Kidney (tissue), 14 donors: ENCODE measurements around the gene NOSTRIN. TPM values are rescaled to one million over a fixed set of nuclear protein-coding genes. Genes with fewer than 3 reads are reported as not detected.

ENCODE experiments used
- DNase-seq, 5 donors: peaks; one replicate each; pipeline ENCODE4 v3.0.0-alpha.2; 2013 to 2020
- FAIRE-seq: peaks from 2 replicates; lab custom pipeline; 2012; peaks lifted over from hg19 to GRCh38; lab: Jason Lieb, UNC
- H3K27ac ChIP-seq, 2 donors: one replicate each; pipeline ENCODE4 v1.7.0; 2013; ENCODE audit warnings: low read depth in 2 of 2, low read length in 2 of 2, inconsistent platforms in 1 of 2
- H3K27me3 ChIP-seq: one replicate; pipeline ENCODE4 v1.7.1; 2013; ENCODE audit warnings: low read length, inconsistent platforms; ENCODE audit not compliant: control insufficient read depth, insufficient read depth
- H3K36me3 ChIP-seq, 3 donors: one replicate each; pipeline versions ENCODE4 v1.7.0 to v1.7.1; 2013; ENCODE audit warnings: low read length in 3 of 3, control low read depth in 1 of 3, inconsistent platforms in 1 of 3; ENCODE audit not compliant: insufficient read depth in 3 of 3, control insufficient read depth in 2 of 3
- H3K4me1 ChIP-seq, 3 donors: one replicate each; pipeline versions ENCODE4 v1.7.0 to v1.7.1; 2013; ENCODE audit warnings: low read length in 3 of 3, inconsistent platforms in 1 of 3, low read depth in 1 of 3; ENCODE audit not compliant: control insufficient read depth in 2 of 3, insufficient read depth in 2 of 3
- H3K4me3 ChIP-seq, 3 donors: one replicate each; pipeline versions ENCODE4 v1.7.0 to v1.8.1; 2013; ENCODE audit warnings: low read length in 3 of 3, control low read depth in 1 of 3, inconsistent platforms in 1 of 3
- H3K9ac ChIP-seq, 3 donors: one replicate each; pipeline versions ENCODE4 v1.7.0 to v1.7.1; 2013; ENCODE audit warnings: low read length in 3 of 3, control low read depth in 1 of 3, inconsistent platforms in 1 of 3
- H3K9me3 ChIP-seq, 3 donors: one replicate each; pipeline versions ENCODE4 v1.7.0 to v1.7.1; 2013; ENCODE audit warnings: low read length in 3 of 3, control low read depth in 1 of 3, inconsistent platforms in 1 of 3; ENCODE audit not compliant: control insufficient read depth in 2 of 3, insufficient read depth in 1 of 3
- CTCF ChIP-seq: IDR thresholded peaks from 3 replicates; pipeline ENCODE4 v1.5.1; 2012; ENCODE audit warnings: mild to moderate bottlenecking, moderate library complexity, borderline replicate concordance; ENCODE audit not compliant: insufficient read depth; ENCODE audit errors: extremely low read depth
- intact Hi-C: fragments of 100-400 bp; cut with DNase I; formaldehyde crosslinking; loops from one replicate; pipeline ENCODE4 v1.11.1; 2022
- polyA plus RNA-seq: library from polyadenylated mRNA; stranded (reverse); fragments of 350-450 nt; fragmentation: Illumina TruSeq; extraction: RNeasy Lipid Tissue Mini Kit (QIAGEN cat#74804); gene quantifications from one replicate; pipeline ENCODE4 v1.2.3, GENCODE V29; 2014; ENCODE audit warnings: low read depth, low replicate concordance; ENCODE audit not compliant: insufficient read depth
- total RNA-seq: library from RNA; stranded (reverse); fragmentation: NEBNext Ultra II Directional; extraction: Animal tissue kit (Norgen Biotek cat#: 25700); gene quantifications from one replicate; pipeline ENCODE4 v1.2.1, GENCODE V29; 2021
- donor health status: control.
- donor health status: control.
- donor health status: control.
- donor health status: control.
- donor health status: control.
- donor health status: DM: yes; HTN: yes; CAD: no.
- donor health status: Normal renal cell carcinoma (clear cell type).

Gene NOSTRIN
- total and polyA plus RNA-seq, 2 donors from 2014 or later, result 41.8 to 50.2 TPM

- H3K9me3 ChIP-seq, result no peaks in the 10 kb centered on the region
- H3K27ac ChIP-seq, result no peak overlapping the region
- intact Hi-C loops, result no loop called here
- no peaks in the 10 kb centered on the region for H3K27me3 ChIP-seq
- no peak for TF ChIP-seq CTCF
- no peaks in the 10 kb centered on the region for H3K36me3 ChIP-seq
- FAIRE-seq (no peak), DNase-seq (no peak)
- no peak overlapping the region for H3K4me3 ChIP-seq
- H3K4me1 ChIP-seq, result peaks cover 0 to 3% (median 0%) of the 10 kb centered on the region in 3 donors
- H3K9ac ChIP-seq, result no peak overlapping the region
These were observed 91.7 kb downstream of the NOSTRIN start for GRCh38 chr2:168894101-168894500.

GRCh38 chr2:168894720-168895119, 92.3 kb downstream of the NOSTRIN start:
- H3K4me3 ChIP-seq, result no peak overlapping the region
- no peak overlapping the region for H3K27ac ChIP-seq
- no peak for TF ChIP-seq CTCF
- no peak for DNase-seq
- H3K4me1 ChIP-seq, result peaks cover 0 to 3% (median 0%) of the 10 kb centered on the region in 3 donors
- FAIRE-seq, result no peak
- no peaks in the 10 kb centered on the region for H3K36me3 ChIP-seq
- no peaks in the 10 kb centered on the region for H3K9me3 ChIP-seq
- intact Hi-C loops, result no loop called here
- H3K9ac ChIP-seq, result no peak overlapping the region
- H3K27me3 ChIP-seq, result no peaks in the 10 kb centered on the region

- no peak for DNase-seq
- H3K9ac ChIP-seq, result no peak overlapping the region
- no peak for TF ChIP-seq CTCF
- H3K27me3 ChIP-seq, result no peaks in the 10 kb centered on the region
- H3K36me3 ChIP-seq, result no peaks in the 10 kb centered on the region
- intact Hi-C loops, result no loop called here
- no peaks in the 10 kb centered on the region for H3K9me3 ChIP-seq
- H3K27ac ChIP-seq, result no peak overlapping the region
- H3K4me1 ChIP-seq, result no peaks in the 10 kb centered on the region
- no peak for FAIRE-seq
- no peak overlapping the region for H3K4me3 ChIP-seq
These were observed 93.3 kb downstream of the NOSTRIN start for GRCh38 chr2:168895771-168896170.

- no peaks in the 10 kb centered on the region for H3K4me1 ChIP-seq
- no peaks in the 10 kb centered on the region for H3K27me3 ChIP-seq
- no peak overlapping the region for H3K9ac ChIP-seq
- no peak overlapping the region for H3K4me3 ChIP-seq
- DNase-seq (no peak), FAIRE-seq (no peak)
- TF ChIP-seq CTCF, result no peak
- intact Hi-C loops, result no loop called here
- H3K9me3 ChIP-seq, result no peaks in the 10 kb centered on the region
- H3K36me3 ChIP-seq, result no peaks in the 10 kb centered on the region
- H3K27ac ChIP-seq, result no peak overlapping the region
These were observed 94.3 kb downstream of the NOSTRIN start for GRCh38 chr2:168896783-168897182.
